ENCODE data around the gene DLEC1. TPM values are rescaled to one million over a fixed set of nuclear protein-coding genes. Genes with fewer than 3 reads are reported as not detected.
A peak's percentile ranks its signal among the peaks of the same experiment; 100 is the strongest.
"Not testable (repeated sequence)": the region's sequence is repeated elsewhere in the genome, so short reads cannot be mapped to it uniquely, and the experiment has no call there.

Gene DLEC1
- total RNA-seq, 4 donors from 2014 or later: 0.19 to 2.1 (median 0.50) TPM

DNA sequence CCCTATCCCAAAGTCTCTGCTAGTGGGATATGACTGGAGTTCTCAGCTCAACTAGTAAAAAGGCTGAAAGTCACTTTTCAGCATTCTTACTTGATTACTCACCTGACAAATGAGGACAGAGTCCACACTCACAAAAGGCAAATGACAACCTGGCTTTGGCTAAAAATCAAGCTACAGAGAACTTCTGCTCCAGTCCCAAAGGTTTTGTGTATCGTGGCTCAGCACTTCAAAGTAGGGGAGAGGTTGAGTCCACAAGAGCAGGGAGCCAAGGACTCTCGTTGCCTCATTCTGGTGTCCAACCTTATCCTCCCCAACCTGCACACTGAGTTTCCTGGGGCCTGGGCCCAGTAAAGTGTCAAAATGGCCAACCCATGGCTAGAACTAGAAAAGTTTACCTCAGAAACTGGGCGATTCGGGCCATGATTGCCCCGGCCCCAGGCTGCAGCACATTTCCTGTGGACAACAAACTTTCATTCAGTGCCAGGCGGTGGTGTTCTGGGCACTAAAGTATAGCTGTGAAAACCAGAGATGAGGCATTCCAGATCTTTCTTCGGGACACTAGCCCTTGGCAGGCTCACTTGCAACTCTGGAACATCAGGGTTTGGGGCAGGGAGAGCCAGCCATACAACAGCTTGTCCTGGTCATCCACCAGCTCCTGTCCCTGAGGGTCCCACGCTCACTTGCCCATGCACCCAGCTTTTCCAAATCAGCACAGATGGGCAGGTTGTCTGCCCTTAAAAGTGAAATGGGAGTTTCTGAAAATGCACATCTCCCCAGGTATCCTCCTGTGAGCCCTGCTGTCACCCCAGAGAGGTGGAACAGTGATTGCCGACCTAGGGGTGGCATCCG is 94.8 kb downstream of the DLEC1 start:
- H3K27ac ChIP-seq: no peak overlapping the region
- no peak overlapping the region for H3K4me3 ChIP-seq
- peaks cover 49% of the 10 kb centered on the region for H3K36me3 ChIP-seq
- no peaks in the 10 kb centered on the region for H3K9me3 ChIP-seq
- 86% methylated on average over 10 of the region's 10 CpGs for WGBS
- H3K27me3 ChIP-seq: no peaks in the 10 kb centered on the region
- DNase-seq (ENCODE audit: low spot score in 2 of 2): peak in 1 of 2 donors; percentile 58
- no peak for TF ChIP-seq POLR2AphosphoS5 (IDR thresholded peaks at IDR 0.05)
- TF ChIP-seq, protein P1, sequence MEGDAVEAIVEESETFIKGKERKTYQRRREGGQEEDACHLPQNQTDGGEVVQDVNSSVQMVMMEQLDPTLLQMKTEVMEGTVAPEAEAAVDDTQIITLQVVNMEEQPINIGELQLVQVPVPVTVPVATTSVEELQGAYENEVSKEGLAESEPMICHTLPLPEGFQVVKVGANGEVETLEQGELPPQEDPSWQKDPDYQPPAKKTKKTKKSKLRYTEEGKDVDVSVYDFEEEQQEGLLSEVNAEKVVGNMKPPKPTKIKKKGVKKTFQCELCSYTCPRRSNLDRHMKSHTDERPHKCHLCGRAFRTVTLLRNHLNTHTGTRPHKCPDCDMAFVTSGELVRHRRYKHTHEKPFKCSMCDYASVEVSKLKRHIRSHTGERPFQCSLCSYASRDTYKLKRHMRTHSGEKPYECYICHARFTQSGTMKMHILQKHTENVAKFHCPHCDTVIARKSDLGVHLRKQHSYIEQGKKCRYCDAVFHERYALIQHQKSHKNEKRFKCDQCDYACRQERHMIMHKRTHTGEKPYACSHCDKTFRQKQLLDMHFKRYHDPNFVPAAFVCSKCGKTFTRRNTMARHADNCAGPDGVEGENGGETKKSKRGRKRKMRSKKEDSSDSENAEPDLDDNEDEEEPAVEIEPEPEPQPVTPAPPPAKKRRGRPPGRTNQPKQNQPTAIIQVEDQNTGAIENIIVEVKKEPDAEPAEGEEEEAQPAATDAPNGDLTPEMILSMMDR (IDR thresholded peaks at IDR 0.05): no peak
- no peak for TF ChIP-seq EP300 (IDR thresholded peaks at IDR 0.05)
- TF ChIP-seq POLR2A (IDR thresholded peaks at IDR 0.05): no peak
- peaks cover 31% of the 10 kb centered on the region for H3K4me1 ChIP-seq

DNA sequence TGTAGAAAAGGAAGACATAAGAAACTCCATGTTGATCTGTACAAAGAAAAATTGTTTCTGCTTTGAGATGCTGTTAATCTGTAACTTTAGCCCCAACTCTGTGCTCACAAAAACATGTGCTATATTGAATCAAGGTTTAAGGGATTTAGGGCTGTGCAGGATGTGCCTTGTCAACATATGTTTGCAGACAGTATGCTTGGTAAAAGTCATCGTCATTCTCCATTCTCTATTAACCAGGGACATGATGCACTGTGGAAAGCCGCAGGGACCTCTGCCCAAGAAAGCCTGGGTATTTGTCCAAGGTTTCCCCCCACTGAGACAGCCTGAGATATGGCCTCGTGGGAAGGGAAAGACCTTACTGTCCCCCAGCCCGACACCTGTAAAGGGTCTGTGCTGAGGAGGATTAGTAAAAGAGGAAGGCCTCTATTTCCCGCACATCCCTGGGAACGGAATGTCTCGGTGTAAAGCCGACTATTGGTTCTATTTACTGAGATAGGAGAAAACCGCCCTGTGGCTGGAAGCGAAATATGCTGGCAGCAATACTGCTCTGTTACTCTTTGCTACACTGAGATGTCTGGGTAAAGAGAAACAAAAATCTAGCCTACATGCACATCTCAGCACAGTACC is 95.6 kb downstream of the DLEC1 start:
- Histone ChIP-seq H3K36me3 (peaks cover 40% of the 10 kb centered on the region), H3K4me1 (peaks cover 40% of the 10 kb centered on the region)
- not testable (repeated sequence) for H3K27ac ChIP-seq, H3K4me3 ChIP-seq, H3K27me3 ChIP-seq, H3K9me3 ChIP-seq
- 89% methylated on average over 10 of the region's 10 CpGs for WGBS
- peak in 1 of 2 donors; percentile 20 for DNase-seq (ENCODE audit: low spot score in 2 of 2)

DNA sequence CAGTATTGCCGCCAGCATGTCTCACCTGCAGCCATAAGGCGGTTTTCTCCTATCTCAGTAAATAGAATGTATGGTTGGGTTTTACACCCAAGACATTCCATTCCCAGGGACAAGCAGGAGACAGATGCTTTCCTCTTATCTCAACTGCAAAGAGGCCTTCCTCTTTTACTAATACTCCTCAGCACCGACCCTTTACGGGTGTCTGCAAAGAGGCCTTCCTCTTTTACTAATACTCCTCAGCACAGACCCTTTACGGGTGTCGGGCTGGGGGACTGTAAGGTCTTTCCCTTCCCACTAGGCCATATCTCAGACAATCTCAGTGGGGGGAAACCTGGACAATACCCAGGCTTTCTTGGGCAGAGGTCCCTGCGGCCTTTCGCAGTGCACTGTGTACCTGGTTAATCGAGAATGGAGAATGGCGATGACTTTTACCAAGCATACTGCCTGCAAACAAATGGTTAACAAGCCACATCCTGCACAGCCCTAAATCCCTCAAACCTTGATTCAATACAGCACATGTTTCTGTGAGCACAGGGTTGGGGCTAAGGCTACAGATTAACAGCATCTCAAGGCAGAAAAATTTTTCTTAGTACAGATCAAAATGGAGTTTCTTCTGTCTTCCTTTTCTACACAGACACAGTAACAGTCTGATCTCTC is 96.7 kb downstream of the DLEC1 start:
- H3K27me3 ChIP-seq, H3K27ac ChIP-seq, H3K9me3 ChIP-seq: not testable (repeated sequence)
- Histone ChIP-seq H3K4me1 (peaks cover 51% of the 10 kb centered on the region), H3K4me3 (peak overlapping the region; percentile 83), H3K36me3 (peaks cover 40% of the 10 kb centered on the region)
- WGBS: 62% methylated on average over 10 of the region's 10 CpGs
- DNase-seq (ENCODE audit: low spot score in 2 of 2): peak in 1 of 2 donors; percentile 13

DNA sequence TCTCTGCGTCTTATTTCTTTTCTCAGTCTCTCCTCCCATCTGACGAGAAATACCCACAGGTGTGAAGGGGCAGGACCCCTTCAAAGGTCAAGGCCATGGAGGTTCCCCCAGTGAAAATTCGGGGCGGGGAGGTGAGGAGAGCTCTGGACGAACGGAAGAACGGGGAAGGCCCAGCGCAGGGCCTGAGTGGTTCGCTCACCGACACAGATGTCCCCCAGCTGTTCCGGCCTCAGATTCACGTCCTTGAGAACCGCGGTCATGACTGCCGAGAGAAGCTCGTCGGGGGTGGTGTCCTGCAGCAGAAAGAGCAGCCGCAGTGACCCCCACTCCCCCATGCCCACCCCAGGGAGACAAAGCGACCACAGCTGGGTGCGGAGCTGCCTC is 97.4 kb downstream of the DLEC1 start:
- Histone ChIP-seq H3K36me3 (peaks cover 40% of the 10 kb centered on the region), H3K4me3 (peak overlapping the region; percentile 83), H3K4me1 (peaks cover 54% of the 10 kb centered on the region), H3K27ac (peak overlapping the region; percentile 90), H3K9me3 (no peaks in the 10 kb centered on the region), H3K27me3 (no peaks in the 10 kb centered on the region)
- TF ChIP-seq POLR2A (IDR thresholded peaks at IDR 0.05): no peak
- no peak for TF ChIP-seq POLR2AphosphoS5 (IDR thresholded peaks at IDR 0.05)
- no peak for TF ChIP-seq EP300 (IDR thresholded peaks at IDR 0.05)
- TF ChIP-seq, protein P1 (IDR thresholded peaks at IDR 0.05): no peak
- WGBS: under 1% methylated on average over 17 of the region's 20 CpGs
- peak in 1 of 2 donors; percentile 81 for DNase-seq (ENCODE audit: low spot score in 2 of 2)

DNA sequence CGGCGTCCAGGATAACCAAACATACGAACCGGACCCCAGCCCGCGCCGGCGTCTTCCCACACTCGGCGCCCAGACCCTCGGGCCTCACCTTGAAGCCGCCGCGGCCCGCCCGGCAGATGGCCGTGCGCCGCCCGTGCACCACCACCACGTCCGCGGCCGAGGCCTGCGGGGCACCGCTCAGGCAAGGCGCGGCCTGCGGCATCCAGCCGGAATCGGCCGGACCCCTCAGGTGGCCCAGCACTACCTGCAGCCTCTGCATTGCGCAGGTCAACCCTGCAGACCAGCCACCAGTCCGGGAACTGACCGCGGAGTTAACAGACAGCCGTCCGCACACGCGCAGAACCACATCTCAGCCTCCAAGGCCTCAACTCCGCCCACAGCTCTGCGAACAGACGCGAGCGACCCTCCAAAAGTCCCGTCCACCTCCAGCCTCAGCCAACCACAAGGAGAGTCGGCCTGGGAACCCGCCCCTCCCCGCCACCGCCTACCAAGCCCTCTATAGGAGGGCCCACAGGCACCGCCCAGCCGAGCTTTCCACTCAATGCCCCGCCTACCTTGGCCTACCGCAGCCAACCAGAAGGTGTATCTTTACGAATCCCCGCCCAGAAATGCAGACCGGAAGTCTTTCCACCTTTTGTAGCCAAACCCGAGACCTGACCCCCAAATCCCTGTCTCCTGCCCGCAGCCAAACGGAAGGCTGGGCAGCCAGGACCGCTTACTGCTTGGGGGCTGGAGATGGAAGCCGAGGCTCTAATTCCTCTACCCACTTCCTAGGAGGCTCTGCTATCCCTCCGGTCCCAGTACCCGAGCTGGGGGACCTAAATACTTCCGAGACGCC is 98.0 kb downstream of the DLEC1 start, which contains the start of gene ACAA1:
TSS of gene ACAA1 (minus strand) at position 351 of the 838 bp plus-strand sequence. CDS start at position 259, 92 bp downstream.
- DNase-seq (ENCODE audit: low spot score in 2 of 2): peak; percentile 100
- Histone ChIP-seq H3K27me3 (no peaks in the 10 kb centered on the region), H3K4me1 (peaks cover 54% of the 10 kb centered on the region), H3K27ac (peak within 1 kb of the TSS; percentile 90), H3K36me3 (peaks cover 40% of the 10 kb centered on the region), H3K4me3 (peak within 1 kb of the TSS; percentile 83), H3K9me3 (no peaks in the 10 kb centered on the region)
- WGBS: 0% methylated on average over 43 of the region's 66 CpGs
- TF ChIP-seq POLR2A (IDR thresholded peaks at IDR 0.05) (peak; percentile 70 to 91), POLR2AphosphoS5 (IDR thresholded peaks at IDR 0.05) (peak; percentile 35 to 74 (median 47)), EP300 (IDR thresholded peaks at IDR 0.05) (no peak)
- TF ChIP-seq, protein P1 (IDR thresholded peaks at IDR 0.05): no peak

All from suprapubic skin (tissue), 4 donors.